ENCODE results near the gene HOXD8.

Gene HOXD8

DNA sequence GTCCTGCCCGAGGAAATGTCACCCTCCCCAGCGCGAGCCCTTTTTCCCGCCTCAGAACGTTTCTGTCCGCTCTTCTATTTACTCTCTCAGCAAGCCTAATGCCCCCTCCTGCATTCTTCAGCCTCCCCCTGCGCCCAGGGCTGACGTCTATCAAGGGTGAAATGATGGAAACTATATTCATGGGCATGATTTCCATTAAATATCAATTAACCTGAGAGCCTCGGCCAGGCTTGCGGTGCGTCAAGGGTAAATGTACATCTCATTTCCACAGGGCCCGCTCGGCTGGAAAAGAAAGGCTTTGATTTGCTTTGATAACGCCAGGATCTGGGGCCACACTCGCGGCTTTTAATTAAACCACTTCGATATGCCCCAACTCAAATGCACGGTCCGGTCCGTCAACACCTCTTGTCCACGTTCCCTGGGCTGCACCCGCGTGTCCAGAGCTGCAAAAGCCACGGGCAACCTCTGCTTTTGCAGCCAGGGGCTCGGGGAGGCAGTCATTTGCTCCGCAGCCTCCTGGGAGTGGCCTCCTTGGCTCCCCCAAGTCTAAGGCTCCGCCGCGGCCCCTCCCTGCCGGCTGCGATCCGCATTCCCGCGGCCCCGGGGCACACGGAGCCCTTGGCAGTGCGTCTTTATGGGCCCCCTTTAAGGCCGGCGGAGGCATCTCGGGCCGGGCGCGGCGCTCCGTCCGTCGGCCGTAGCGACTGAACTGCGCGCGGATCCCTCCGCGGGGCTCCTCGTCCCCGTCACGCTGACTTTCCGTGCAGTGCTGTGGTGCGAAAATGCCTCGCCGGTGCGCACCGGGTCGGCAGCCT lies at the start of gene HOXD8:
HOXD8 (plus strand) TSS at position 724 of the 815 bp plus-strand sequence. CDS start 662 bp downstream, outside the sequence.
- DNase-seq (ENCODE audit: low read depth in 2 of 2): peak; percentile 82 to 83

DNA sequence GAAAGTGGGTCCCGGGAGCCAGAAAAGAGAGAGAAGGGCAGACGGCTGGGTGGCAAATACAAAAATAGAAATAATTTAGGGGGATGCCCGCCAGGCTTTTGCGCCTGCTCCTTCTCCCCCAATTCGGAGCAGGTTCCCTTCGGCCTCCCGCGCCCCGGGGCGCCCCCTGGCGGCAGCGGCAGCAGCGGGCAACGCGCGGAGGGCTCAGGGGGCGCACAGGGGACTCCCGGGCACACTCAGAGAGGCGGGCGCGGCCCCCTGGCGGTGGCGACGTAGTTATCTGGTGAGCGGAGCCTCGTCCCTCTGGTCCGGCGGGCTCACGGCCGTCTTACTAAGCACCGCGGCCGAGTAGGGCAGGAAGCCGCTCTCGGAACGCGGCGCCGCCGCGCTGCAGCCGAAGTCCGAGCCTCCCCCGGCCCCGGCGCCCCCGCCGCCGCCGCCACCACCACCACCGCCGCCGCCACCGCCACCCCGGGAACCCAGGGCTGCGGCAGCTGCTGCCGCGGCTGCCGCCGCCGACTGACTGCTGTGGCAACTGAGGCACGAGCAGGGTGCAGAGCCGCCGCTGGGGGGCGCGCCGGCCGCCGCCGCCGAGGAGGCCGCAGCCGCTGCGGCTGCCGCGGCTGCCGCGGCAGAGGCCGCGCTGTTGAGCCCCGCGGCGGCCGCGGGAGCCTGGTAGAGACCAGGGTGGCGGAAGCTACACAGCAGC lies 49.5 kb upstream of the HOXD8 start:
- peak in 1 of 2 experiments; percentile 12 for DNase-seq (ENCODE audit: low read depth in 2 of 2)

DNA sequence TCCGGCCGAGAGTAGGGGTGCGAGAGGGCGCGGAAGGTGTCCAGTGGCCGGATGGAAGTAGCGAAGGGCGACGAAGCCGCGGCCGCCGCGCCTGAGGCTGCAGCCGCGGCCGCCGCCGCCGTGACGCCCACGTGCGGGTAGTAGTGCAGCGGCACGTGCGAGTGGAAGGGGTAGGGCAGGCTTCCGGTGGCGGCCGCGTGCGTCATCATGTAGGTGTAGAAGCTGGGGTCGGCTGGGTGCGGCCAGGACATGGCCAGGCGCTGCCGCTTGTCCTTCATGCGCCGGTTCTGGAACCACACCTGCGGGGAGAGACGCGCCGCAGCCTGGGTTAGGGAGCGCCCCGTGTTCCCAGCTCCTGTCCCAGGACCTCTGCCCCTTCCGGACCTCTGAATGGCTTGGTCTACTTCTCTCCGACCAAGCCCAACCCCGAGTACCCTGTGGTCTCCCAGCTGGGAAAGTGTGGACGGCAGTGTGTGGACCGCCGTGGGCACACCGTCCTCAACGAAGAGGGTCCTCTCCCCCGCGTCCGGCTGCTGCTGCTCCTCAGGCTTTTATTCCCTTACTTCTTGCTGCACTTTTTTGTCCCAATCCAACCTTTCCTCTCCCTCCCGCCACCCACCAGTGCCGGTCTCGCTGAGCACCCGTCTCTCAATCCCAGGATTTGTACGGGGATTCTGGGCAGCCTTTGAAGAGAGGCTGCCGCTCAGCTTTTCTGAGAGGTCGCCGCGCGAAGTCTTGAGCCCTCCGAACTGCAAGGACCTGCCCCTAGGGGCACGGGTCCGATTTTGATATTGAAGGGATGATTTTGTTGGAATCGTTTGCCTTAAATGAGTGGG lies 48.7 kb upstream of the HOXD8 start:
- no peak for DNase-seq (ENCODE audit: low read depth in 2 of 2)

DNA sequence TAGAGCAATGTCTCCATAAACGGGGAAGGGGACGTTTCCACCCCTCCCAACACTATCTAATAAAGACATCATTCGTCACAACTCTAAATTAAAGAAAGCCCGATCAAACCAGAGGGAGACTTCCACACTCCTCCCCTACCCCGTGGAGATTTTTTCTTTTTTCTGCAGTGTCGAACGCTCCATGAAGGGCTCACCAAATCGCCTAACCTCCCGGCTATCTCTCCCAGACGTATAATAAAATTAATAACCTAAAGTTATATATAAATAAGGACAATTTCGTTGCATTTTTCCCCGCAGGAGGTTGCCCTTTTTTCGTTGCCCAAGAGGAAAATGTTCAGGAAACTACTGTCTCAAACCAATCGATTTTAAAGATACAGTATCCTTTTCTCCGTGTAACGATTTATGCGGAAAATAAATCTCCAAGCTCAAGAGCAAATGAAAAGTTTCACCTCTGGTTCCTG lies 48.1 kb upstream of the HOXD8 start:
- no peak for DNase-seq (ENCODE audit: low read depth in 2 of 2)

DNA sequence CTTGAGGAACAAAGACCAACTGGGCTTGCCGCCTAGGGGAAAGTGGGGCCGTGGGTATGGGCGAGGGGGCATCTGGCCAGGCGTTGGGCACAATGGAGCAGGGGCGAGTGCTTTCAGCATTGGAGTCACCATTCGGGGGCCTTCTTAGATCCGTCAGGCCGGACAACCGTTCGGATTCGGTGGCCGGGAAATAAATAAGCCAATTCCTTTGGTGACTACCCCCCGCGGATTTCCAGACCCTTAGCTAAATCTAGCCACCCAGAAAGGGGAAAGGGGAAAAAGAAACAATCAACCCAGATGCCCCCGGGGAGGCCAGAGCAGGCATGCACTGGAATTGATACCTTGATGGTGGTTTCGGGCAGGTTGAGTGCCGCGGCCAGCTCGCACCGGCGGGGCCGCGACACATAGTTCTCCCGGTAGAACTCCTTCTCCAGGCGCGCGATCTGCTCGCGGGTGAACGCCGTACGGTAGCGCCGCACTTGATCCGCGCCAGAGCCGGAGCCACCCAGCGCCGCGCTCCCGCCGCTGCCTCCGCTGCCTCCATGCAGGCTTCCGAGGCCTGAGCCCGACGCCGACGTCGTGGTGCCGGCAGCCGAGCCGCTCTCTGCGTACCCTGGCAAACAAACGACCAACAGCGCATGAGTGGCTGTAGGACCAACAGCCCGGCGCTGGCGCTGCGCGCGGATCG lies 47.5 kb upstream of the HOXD8 start:
- DNase-seq (ENCODE audit: low read depth in 2 of 2): no peak

DNA sequence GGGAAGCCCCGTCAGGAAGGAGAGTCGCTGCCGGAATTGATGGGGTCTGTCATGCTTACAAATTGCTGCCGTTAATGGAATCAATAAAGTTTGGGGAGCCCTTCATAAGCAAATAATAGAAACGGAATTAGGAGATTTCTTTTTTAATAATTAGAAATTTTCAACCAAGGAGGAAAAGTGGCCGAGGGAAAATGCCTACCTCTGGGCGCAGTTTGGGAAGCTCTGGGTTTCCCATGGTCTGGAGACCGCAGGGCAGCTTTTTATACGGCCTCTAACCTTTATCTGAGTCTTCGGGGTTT lies 47.0 kb upstream of the HOXD8 start:
- DNase-seq (ENCODE audit: low read depth in 2 of 2): no peak

DNA sequence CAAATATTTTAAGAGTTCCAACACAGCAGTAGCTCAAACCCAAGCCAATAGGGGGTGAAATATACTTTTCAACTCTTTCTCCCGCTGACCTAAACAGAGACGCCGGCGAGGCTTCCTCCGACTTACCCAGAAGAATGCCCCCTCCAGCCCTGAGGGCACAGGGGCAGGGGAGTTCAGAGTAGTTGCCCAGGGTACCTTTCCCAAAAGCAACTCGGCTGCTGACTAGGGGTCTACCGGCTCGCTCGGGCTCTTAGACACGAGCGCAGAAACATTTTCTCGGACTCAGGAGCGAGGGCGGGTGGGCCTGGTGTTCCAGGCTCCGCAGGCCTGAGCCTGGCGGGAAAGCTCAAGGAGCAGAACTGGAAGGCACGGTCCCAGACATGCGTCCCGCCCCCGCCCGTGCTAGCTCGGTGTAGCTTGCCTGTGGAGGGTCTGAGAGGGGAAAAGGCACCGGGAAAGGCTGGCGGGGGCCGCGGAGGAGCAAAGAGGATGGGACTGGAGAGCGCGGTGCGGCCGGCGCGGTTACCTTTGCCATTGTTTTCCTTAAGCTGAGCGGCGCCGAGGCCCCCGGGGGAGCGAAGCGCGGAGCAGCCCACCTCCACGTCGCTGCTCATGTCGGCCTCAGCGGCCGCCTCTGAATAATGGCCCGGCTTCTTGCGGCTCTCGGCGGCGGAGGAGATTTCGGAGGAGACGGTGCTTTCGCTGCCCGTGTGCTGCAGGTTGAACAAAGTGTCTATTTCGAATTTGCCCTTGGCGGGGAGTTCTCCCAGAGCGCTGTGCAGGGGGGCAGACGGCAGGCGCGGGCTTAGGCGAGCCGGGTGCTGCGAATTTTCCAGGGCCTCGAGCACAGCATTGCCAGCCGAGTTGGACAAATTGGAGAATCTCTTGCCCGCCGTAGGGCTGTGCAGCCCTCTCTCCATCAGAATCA lies 46.4 kb upstream of the HOXD8 start:
- DNase-seq (ENCODE audit: low read depth in 2 of 2): no peak

DNA sequence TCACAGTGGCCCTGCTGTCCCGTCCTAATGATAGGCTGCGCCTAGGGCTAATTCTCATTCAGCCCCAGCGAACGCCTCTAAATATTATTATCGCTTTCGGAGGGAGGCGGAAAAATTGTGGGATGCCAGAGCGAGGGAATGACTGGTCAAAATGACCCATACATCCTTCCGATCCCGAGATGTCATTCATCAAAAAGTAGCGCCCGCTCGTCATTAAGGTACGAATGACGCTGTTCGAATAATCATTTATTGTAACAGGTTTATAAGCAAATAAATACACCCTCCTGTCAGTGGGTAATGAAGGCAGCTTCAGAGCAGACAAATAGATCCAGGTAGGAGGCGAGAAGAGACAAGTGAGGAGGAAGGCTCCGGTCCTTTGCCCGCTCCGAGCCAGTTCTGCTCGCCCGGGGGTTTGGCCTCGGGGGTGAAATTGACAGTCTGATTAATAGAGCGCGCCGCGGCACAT lies 45.7 kb upstream of the HOXD8 start, which contains the start of gene EVX2:
EVX2 (minus strand) TSS at position 167 of the 466 bp plus-strand sequence. CDS start 186 bp downstream, outside the sequence.
- DNase-seq (ENCODE audit: low read depth in 2 of 2): no peak

DNA sequence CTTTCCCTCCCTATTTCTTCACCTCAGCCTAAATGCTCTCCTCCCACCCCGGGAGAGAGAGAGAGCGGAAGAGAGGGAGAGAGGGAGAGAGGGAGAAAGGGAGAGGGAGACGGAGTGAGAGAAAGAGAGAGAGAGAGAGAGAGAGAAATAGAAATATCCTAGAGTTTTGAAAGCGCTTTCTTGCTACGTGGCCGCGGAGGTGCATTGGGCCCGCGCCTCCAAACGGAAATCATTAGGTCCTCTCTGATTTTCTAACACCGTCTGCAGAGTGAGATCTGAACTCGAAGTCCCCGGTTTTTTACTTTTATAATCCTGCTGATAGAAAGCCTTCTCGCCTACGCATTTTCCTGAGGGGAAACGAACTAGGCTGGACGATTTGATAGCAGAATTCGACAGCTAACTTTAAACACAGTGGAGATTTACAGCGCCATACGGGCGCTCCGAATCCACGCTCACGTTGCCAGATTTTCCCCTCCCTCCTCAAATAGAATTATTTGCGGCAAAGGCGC lies 44.8 kb upstream of the HOXD8 start:
- DNase-seq (ENCODE audit: low read depth in 2 of 2): no peak

DNA sequence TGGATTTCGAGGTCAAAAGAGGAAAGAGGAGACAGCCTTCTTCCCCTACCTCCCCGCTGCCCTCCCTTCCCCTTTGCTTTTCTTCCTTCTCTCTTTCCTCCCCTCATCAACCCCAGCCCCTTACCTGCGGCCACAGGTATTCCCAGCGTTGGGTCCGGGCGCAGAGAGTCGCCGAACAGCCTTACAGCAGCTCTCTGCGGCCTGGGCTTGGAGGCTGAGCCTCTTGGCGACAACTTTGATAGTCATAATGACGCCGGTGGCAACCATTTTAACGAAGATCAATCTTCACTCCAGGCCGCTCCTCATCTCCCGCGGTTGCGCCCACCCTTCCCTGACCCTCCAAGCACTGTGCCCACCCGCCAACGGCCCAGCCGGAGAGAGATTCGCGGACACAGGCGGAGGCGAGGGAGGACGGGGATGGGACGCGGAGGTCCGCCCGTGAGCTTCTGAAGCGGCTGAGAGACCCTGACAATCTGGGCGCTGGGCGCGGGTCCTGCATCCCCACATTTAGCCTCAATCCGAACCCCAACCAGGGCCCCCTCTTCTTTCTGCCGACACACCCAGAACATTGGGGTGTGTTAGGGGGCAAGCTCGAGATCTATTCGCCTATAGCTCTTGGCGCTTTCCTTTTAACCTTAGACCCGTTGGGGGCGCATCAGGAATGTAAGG lies 44.3 kb upstream of the HOXD8 start:
- no peak for DNase-seq (ENCODE audit: low read depth in 2 of 2)

DNA sequence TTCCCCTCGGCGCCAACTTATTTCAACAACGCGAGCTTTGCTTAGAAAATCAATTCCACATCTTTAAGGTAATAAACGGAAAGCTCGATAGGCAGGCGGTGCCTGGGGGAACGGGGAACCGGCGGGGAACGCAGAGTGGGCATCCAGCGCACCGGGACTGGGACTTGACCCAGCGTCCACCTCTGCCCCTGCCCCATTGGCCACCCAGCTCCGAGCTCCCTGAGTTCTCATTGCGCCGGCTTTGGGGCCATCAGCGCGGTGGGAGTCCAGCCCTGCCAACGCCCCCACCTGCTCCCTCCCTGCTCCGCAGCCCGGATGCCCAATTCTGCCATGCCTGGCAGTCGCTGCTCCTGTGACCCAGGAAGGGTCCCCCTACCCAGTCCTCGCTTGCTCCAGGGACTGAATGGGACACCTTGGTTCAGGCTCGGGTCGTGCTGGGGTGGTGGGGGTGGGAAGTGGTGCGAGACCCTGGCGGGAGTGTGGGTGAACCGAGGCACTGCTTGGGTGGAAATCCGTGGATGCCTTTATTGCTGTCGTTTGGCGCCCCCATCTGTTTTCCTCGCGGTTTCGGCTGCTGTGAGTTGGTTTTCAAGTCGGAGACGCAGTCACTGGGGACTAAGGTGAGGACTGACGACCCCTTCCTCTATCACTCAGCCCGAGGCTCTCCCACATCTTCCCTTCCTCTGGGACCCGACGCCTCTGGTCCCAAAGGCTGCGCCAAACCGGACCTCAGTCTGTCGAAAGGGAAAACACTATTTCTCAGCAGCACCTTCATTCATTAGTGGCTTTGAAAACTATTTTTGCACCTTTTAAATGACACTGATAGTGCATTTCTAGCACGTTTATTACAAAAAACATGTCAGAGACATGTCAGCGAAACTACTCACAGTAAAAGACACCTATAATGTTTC lies 43.4 kb upstream of the HOXD8 start:
- DNase-seq (ENCODE audit: low read depth in 2 of 2): no peak

DNA sequence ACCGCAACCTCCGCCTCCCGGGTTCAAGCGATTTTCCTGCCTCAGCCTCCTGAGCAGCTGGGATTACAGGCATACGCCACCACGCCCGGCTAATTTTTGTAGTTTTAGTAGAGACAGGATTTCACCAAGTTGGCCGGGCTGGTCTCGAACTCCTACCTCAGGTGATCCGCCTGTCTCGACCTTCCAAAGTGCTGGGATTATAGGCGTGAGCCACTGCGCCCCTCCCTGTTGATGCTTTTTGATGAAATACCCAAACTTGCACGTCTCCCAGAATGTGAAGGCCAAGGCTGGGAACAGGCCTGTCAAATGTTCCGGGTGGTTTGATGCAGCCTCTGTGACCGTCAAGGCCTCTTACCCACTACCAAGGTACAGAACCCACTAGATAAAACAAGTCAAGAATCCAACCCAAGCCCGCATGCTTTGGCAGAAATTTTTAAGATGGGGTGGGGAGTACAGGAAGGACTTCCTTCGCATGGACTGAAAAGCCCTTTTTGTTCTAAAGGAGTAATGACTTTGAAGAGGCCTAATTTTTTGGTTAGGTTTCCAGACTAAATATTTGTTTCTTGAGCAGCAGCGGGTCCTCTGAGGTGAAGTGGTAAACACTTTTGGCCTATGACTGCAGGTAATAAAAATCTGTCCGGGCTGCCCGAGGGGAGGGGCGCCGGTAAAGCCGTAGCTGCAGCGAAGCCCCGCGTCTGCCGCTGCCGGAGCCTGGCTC lies 42.0 kb upstream of the HOXD8 start:
- no peak for DNase-seq (ENCODE audit: low read depth in 2 of 2)

DNA sequence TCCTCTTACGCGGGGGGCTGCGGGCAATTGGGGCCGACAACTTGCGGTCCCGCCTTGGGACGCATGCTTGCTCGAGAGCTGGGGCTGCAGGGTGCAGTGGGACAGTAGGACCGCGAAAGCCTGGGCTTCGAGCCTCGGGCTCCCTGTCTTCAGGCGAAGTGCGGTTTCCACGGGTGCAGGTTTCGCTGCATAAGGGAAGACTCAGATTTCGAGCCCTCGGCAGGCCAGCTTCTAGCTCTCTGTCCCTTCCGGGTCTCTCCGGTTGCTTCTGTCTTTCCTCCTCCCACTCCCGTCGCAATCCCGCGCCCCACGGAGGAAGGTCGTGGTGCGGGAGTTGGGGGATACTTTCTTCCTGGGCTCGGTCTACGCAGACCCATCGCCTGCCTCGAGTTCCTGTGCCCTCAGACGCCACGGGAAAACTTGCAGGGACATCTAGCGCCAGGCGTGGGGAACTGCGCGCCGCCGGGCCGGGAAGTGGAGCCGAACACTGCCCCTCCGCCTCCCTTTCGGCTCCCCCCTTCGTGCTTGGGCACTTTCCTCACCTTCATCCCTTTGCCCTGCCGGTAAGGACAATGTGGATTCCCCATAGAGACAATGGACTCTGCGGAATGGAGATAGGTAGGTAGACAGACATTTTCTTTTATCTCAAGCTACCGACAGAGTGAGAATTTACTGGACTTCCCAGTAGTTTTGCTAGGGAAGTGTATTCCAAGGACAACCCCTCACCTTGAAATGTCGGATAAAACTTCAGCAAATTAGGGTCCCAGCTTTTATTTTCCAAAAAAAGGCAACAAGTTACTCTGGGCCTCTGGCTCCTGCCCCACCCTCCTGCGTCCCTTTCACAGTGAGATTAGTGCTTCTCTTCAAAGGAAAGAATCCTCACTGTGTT lies 41.2 kb upstream of the HOXD8 start:
- DNase-seq (ENCODE audit: low read depth in 2 of 2): no peak

DNA sequence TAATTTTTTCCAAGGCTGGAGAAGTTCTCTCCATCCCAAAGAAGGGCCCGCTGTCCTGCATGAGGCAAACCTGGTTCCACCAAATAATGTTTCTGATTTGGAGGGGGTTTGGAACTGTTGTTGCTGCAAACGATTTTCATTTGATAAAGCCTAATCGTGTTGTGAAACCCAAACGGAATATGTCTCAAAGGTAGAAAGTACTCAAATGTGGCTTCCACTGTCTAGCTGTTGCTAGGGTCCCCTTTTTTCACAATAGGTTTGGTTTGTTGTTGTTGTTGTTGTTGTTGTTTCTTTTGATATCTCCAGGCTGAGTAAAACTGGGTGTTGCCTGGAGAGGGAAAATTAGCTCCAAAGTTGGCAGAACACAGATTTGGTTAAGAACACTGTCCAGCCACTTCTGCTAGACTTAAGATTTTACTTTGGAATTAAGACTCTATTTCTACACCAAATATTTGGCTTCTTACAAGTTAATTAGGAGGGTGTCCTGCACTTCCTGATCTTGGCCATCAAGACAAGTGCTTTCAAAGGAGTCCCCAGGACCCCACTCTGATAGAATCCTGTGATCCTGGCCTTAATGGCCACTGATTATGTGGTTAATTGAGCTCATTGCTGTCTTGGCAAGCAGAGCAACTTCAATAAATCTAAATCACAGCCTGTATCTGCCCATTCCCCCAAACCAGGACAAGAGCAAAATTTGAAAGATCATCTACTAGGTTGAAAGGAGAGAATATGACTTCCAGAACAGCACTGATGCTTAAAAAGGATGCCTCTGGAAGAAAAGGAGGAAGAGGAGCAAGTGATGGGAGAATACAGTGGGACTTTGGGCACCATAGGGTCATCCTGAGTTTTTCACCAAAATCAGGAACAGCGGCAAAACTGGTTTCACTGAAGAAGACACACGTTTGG lies 40.3 kb upstream of the HOXD8 start:
- DNase-seq (ENCODE audit: low read depth in 2 of 2): no peak

DNA sequence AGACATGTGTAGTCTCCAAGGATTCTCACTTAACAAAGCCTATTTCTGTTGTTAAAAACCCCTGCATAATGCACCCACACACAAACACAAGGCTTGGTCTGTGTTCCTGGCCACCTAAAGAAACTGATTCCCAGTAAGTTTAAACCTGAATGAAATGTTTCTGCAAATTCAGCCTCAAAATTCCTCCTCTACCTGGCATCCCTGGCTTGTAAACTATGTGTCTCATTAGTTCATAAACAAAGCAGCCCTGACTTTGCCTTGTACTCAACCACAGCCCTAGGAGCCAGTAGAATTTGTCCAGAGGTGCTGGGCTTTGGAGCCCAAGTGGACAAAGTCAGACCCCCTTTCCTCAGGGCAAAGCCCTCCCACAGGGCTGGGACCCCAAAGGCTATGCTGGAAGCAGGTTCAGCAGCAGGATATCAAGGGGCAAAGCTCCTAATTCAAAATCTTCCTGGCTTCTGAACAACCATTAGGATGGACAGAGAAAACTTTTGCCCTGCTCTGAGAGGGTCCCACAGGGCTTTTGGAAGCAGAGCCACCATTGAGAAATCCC lies 39.6 kb upstream of the HOXD8 start:
- DNase-seq (ENCODE audit: low read depth in 2 of 2): no peak
